HAP-1 (cell line): ENCODE results near the gene TK2.

Source experiments
- DNase-seq, 2 experiments: peaks; one replicate each; pipeline ENCODE4 v3.0.0-alpha.2; 2016 to 2020; ENCODE audit warnings: low spot score in 2 of 2
- H3K27me3 ChIP-seq: fragments of 250-450 bp; sonication (Bioruptor Pico); 2 replicates; pipeline ENCODE4 v1.5.1; 2020; ENCODE audit warnings: low read depth, mild to moderate bottlenecking, moderate library complexity
- H3K36me3 ChIP-seq: fragments of 250-450 bp; sonication (Bioruptor Pico); replicated peaks from 2 replicates; pipeline ENCODE4 v1.5.1; 2020; ENCODE audit warnings: mild to moderate bottlenecking
- H3K4me1 ChIP-seq: fragments of 250-450 bp; sonication (Bioruptor Pico); 2 replicates; pipeline ENCODE4 v1.5.1; 2020; ENCODE audit warnings: mild to moderate bottlenecking
- H3K4me3 ChIP-seq: fragments of 250-450 bp; sonication (Bioruptor Pico); 2 replicates; pipeline ENCODE4 v1.5.1; 2020; ENCODE audit warnings: mild to moderate bottlenecking, moderate library complexity
- H3K9me3 ChIP-seq: fragments of 250-450 bp; sonication (Bioruptor Pico); 2 replicates; pipeline ENCODE4 v1.5.1; 2020; ENCODE audit warnings: mild to moderate bottlenecking, moderate library complexity
- in situ Hi-C: fragments of 300-500 bp; cut with MboI; formaldehyde crosslinking; loops from 3 replicates; pipeline ENCODE4 v1.14.3; 2020; ENCODE audit warnings: low sequenced_read_pairs, inconsistent platforms, mixed read lengths

Gene TK2

DNA sequence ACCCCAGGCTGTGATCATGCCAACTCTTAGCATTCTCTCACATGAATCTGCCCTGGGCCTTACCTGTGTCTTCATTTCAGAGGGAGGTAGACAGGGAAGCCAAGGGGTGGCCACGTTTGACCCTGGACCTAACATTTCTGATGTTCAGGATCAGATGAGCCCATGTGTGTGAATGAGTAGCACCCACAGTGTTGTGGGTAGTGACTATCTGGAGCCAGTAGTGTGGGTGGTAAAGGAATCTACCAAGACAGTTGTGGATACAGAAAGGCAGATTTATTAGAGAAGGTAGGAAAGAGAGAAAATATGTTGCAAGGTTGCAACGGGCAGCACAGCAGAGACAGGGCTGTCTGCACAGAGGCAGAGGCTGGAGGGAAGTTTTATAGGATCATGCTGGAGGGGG lies 60.5 kb downstream of the TK2 start:
- Histone ChIP-seq H3K9me3 (no peaks in the 10 kb centered on the region), H3K4me1 (no peaks in the 10 kb centered on the region)
- in situ Hi-C loops: no loop called here

DNA sequence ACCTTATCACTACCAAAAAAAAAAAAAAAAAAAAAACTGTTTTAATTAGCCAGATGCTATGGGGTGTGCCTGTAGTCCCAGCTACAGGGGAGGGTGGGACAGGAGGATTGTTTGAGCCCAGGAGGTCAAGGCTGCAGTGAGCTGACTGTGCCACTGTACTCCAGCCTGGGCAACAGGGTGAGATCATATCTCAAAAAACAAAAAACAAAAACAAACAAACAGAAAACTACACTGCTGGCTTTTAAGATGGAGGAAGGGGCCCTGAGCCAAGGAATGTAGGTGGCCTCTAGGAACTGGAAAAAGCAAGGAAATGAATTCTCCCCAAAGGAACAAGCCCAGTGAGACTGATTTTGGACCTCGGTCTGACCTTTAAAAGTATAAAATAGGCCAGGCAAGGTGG lies 61.4 kb downstream of the TK2 start:
- no peaks in the 10 kb centered on the region for H3K9me3 ChIP-seq
- no peaks in the 10 kb centered on the region for H3K36me3 ChIP-seq
- DNase-seq: no peak
- H3K4me3 ChIP-seq: no peak overlapping the region
- in situ Hi-C loops: no loop called here
- no peaks in the 10 kb centered on the region for H3K4me1 ChIP-seq
- H3K27me3 ChIP-seq: no peaks in the 10 kb centered on the region

More for the DNA sequence above, 60.5 kb downstream of the TK2 start:
- DNase-seq: no peak
- Histone ChIP-seq H3K27me3 (no peaks in the 10 kb centered on the region), H3K4me3 (no peak overlapping the region), H3K36me3 (no peaks in the 10 kb centered on the region)

DNA sequence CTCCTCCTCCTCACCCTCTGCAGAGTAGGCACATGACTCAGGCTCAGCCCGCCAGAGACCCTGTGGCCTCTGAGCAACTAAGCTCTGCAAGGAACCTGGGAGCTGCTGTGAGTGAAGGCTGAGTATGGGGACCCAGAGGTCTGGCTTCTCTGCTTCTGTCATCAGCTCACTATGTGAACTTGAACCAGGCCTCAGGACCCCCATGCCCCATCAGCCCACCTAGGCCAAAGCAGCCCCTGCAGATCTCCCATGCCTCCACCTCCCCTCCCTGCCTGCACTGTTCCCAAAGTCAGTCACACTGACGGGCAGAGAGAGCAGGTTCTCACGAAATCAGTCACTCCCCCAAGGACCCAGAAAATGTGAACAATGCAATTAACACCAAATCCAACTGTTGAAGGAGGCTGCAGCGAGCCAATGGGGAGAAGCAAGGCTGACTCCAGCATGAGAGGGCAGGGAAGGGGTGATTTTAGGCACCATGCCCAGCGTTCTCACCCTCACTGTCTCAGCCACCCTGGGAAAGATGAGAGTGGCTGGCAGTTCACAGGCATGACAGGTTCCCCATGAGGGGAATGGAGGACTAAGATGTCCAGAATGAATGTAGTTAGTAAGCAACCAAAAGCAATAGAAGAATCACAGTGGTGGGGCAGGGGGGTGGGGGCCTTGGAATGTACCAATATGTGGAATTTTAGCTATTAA lies 62.2 kb downstream of the TK2 start:
- no peaks in the 10 kb centered on the region for H3K4me1 ChIP-seq
- H3K9me3 ChIP-seq: no peaks in the 10 kb centered on the region
- in situ Hi-C loops: no loop called here
- no peak for DNase-seq
- no peaks in the 10 kb centered on the region for H3K27me3 ChIP-seq
- H3K4me3 ChIP-seq: no peak overlapping the region
- H3K36me3 ChIP-seq: no peaks in the 10 kb centered on the region

DNA sequence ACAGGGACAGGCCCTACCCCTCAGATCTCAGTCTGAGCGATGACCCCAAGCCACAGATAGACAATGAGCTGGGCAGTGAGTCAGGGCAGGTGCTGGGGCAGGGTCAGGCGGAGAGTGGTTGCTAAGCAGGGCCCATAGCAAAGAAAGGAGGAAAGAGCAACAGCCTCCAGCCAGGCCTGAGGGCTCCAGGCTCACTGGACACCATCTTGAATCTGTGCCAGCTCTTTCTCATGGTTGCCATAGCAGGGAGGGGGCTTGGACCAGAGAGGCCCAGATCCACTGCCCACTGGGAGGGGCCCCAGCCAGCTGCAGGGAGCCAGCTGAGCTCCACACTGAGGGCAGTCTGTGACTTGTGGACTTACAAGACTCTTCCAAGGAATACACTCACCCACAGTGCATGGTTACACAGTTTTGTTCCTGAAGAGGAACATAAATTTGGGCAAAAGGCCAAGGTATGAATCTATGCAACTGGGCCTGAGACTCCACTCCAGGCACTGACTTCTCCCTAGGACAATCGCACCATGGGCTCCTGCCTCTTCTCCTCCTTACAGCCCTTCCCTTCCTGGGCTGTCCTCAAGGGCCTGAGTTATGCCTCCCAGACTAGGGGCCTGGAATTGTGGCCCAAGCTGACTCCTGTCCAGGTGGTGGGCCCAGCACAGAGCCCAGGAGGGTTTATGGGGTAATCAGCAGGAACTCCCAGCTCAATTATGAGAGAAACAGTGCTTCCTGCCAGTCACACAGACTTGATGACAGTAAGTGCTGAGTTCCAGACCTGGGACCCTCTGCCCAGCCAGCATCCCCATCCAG lies 62.9 kb downstream of the TK2 start:
- H3K9me3 ChIP-seq: no peaks in the 10 kb centered on the region
- no peak overlapping the region for H3K4me3 ChIP-seq
- H3K36me3 ChIP-seq: no peaks in the 10 kb centered on the region
- H3K27me3 ChIP-seq: no peaks in the 10 kb centered on the region
- H3K4me1 ChIP-seq: no peaks in the 10 kb centered on the region
- in situ Hi-C loops: no loop called here
- no peak for DNase-seq

DNA sequence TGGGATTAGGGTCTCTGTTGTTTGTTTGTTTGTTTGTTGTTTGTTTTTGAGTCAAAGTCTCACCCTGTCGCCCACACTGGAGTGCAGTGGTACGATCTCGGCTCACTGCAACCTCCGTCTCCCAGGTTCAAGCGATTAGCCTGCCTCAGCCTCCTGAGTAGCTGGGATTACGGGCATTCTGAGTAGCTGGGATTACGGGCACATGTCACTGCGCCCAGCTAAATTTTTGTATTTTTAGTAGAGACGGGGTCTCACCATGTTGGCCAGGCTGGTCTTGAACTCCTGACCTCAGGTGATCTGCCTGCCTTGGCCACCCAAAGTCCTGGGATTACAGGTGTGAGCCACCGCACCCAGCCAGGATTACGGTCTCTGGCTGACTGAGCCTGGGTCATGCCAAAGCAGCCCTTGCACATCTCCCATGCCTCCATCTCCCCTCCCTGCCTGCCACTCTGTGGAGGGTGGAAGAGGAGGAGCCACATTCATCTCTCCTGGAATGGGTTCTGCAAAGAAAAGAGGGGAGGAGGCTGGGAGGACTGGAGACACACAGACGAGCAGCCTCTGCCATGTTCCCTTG lies 63.6 kb downstream of the TK2 start:
- in situ Hi-C loops: no loop called here
- DNase-seq: no peak
- Histone ChIP-seq H3K4me1 (no peaks in the 10 kb centered on the region), H3K9me3 (no peaks in the 10 kb centered on the region), H3K36me3 (no peaks in the 10 kb centered on the region), H3K27me3 (no peaks in the 10 kb centered on the region), H3K4me3 (no peak overlapping the region)

DNA sequence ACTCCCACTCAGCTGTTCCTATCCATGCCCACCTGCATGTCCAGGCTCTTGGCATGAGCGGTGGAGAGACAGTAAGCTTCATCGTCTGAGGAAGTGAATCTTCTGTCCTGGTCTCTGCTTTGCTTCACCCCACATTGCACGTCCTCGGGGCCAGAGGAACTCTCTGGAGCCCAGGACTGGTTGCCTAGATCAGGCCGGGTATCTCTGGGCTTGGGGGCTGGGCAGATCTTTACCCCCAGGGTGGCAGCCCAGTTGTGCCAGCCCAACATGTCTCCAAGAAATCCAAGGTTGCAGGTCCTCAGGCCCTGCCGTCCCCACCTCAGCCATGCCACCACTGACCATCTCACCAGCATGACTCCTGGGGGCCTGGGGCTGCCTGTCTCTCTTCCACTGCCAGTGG lies 64.5 kb downstream of the TK2 start:
- in situ Hi-C loops: no loop called here
- Histone ChIP-seq H3K4me3 (no peak overlapping the region), H3K36me3 (no peaks in the 10 kb centered on the region), H3K9me3 (no peaks in the 10 kb centered on the region), H3K27me3 (no peaks in the 10 kb centered on the region), H3K4me1 (no peaks in the 10 kb centered on the region)
- no peak for DNase-seq

DNA sequence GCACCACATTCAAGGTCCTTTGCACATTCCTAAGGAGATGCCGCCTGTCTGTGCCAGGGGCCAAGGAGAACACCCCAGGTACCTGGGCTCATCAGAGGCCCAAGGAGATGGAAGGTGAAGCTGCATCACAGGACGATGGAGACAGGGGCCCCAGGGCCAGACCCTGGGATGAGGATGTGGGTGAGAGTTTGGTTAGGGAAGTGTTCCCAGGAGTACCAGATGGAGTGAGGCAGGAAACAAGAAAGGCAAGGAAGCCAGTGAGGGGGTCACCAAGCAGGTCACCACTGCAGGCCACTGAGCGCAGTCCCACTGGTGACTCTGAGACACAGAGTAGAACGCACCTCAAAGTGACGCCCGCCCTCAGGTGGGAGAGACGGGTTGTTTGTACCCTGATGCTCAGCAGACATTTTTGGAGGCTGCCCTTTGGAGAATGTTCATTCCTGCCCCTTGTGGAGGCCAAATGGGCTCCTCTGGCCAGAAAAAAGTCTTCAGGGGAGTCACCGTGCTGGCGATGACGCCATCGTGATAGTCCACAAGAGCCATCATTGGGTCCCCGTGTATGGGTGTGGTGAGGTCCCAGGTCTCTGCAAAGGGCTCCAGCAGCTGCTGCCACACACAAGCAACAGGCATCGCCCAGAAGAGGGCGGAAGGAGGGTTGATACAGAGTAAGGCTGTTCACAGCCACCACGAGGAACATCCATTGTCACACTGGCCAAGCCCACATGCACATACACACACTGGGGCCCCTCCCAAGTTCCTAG lies 65.3 kb downstream of the TK2 start:
- no peak for DNase-seq
- no peaks in the 10 kb centered on the region for H3K36me3 ChIP-seq
- in situ Hi-C loops: no loop called here
- H3K4me3 ChIP-seq: no peak overlapping the region
- H3K4me1 ChIP-seq: no peaks in the 10 kb centered on the region
- H3K27me3 ChIP-seq: no peaks in the 10 kb centered on the region
- H3K9me3 ChIP-seq: no peaks in the 10 kb centered on the region

DNA sequence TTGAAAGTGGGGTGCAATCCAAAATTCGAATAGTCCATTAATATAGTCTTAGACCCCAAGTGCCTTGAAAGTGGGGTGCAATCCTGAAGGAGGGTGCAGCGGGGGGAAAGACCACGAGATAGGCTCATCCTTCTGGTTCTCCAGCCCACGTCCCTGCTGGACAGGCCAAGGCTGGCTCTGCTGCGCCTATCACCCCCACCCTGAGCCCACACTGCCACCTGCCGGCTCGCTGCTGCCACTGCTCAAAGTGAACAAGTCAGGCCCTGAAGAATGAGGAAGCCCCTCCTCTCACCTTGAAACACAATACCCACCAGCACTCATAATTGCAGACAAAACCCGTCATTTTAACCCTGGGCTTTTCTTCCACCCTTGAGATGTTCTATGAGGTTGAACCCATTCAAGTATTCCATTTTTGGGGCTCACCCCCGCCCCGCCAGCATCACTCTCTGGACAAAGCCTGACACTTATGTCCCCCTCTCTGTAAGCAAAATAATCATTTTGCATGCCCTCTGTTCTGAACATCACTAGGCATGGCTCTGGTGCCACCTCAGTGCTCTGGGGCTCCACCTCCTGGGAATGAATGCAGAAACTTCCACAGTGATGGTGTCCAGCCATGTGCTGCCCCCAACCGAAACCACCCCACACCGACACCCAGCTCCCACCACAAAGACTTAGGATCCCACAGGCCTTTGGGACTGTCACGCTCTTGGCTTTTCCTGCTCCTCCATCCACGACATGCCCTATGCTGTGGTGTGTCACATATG lies 66.1 kb downstream of the TK2 start:
- no peaks in the 10 kb centered on the region for H3K27me3 ChIP-seq
- H3K4me3 ChIP-seq: no peak overlapping the region
- in situ Hi-C loops: no loop called here
- DNase-seq: peak; percentile 76 to 91
- no peaks in the 10 kb centered on the region for H3K36me3 ChIP-seq
- H3K9me3 ChIP-seq: no peaks in the 10 kb centered on the region
- no peaks in the 10 kb centered on the region for H3K4me1 ChIP-seq

DNA sequence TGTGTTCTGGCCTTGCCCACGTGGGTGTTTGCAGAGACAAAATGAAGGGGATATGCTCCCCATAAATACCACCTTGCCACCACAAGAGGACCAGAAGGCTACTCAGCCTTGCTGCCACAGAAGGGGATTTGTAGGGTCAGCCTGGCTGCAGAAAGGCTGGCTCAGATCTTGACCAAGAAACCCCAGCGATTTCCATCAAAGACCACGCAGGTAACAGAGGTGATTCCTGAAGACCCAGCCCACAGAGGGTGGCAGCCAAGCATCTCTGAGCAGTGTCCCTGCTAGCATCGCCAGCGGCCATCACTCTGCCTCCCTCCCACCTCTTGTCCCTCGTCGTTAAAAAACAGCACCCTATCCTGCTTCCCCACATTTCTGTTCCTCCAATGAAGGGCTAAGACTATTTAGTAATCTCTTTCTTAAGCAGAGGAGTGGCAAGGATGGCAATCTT lies 68.0 kb downstream of the TK2 start:
- DNase-seq: no peak
- in situ Hi-C loops: no loop called here
- no peaks in the 10 kb centered on the region for H3K9me3 ChIP-seq

DNA sequence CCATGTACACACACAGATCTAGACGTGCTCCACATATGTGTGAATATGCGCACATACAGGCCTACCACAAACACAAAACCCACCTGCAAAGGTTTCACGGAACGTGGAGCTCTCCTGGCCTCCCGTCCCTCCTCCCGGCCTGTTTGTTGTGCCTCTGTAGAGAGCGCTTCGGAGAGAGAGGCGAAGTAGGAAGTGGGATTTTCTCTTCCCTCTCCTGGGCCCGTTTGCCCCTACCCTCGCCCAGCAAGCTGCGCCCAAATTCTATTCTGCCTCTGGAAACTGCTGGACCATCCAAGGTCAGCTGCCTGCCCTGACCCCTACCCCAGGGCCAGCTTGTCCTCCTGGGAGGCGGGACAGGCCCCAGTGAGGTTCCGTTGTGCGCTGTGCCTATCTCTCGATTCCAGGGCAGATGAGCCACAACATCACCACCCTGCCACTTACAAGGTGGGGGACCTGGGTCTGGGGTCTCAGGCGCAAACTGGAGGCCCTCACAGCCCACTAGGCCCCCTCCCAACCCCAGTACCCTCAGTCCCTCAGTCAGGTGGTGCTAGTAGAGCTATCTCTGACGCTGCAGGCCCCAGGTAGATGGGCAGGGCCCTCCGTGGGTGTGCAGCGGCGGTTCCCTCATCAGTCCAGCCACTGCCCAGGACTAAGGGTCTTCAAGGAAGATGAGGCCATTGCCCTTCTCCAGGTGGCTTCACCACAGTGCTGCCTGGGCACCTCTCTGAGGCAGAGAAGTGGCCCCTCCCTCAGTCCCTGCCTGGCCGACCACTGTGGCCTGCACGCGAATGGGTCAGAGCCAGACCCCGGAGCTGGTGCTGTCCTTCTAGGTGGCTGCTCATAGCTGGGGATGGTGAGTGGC lies 68.6 kb downstream of the TK2 start:
- Histone ChIP-seq H3K4me1 (no peaks in the 10 kb centered on the region), H3K36me3 (no peaks in the 10 kb centered on the region), H3K4me3 (no peak overlapping the region), H3K9me3 (no peaks in the 10 kb centered on the region), H3K27me3 (peaks cover 2% of the 10 kb centered on the region; the same call in 1 of the 2 replicates)
- in situ Hi-C loops: no loop called here
- DNase-seq: no peak

More for the DNA sequence above, 68.0 kb downstream of the TK2 start:
- Histone ChIP-seq H3K36me3 (no peaks in the 10 kb centered on the region), H3K27me3 (no peaks in the 10 kb centered on the region), H3K4me1 (no peaks in the 10 kb centered on the region), H3K4me3 (no peak overlapping the region)

DNA sequence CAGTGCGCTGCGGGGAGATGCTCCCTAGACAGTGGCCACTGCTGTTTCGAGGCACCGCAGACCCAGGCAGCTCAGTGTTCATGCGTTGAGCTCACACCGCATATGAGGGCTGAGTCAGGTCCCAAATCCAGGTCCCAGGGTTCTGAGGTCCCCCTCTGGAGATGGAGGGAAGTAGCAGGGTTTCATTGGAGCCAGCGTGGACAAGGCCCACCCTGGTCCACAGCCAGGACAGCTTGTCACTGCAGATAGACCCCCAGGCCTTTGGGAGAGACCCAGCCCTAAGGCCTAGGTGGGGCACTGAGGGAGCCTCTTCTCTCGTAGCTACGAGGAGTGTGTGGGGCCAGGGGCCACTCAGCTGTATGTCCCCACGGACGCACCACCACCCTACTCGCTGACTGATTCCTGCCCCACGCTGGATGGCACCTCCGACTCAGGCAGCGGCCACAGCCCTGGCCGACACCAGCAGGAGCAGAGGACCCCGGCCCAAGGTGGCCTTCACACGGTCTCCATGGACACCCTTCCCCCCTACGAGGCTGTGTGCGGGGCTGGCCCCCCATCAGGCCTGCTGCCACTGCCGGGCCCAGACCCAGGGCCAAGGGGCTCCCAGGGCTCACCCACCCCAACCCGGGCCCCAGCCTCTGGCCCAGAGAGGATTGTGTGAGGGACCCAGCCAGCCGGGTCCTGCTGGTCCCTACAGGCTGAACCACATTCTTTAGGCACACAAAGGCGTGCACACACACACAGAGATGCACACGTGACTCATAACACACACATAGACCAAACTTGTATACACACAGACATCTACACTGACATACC lies 69.4 kb downstream of the TK2 start:
- no peak for DNase-seq
- Histone ChIP-seq H3K4me1 (no peaks in the 10 kb centered on the region), H3K36me3 (no peaks in the 10 kb centered on the region), H3K27me3 (peaks cover 4% of the 10 kb centered on the region; the same call in 1 of the 2 replicates), H3K4me3 (no peak overlapping the region), H3K9me3 (no peaks in the 10 kb centered on the region)
- in situ Hi-C loops: no loop called here
